ENCODE data around the gene LCK.

The LCK gene

DNA sequence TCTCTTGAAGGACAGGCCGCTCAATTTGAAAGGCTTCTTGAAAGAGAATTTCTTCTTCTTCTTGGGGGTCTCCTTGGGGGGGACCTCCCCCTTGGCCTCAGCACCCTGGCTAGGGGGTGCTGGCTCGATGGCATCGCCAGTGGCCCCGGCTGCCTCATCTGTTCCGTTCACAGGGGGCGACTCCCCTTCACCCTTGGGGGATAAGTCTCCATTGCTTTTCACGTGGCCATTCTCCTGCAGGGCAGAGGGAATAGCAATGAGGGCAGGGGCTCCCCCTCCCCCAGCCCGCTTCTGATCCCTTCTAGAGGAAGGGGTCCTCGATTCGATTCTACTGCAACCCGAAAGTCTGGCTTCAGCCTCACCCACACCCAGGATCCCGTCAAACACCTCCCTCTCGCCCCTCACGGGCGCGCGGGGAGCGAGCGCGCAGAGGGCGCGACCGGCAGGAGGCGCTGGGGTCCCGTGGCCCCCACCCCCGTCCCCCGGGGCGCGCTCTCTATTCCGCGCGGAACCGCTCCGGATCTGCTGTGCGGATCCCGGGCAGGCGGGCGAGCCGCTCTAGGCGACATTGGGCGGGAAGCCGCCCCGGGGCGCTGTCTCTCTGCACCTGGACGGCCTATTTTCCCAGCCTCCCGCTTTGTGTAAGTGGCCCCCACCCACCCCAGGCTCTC lies 83.9 kb downstream of the LCK start:
- Histone ChIP-seq H3K4me3 (ENCODE audit: insufficient read depth, low read depth, low read length) (peak overlapping the region; percentile 70), H3K4me1 (ENCODE audit: control insufficient read depth, insufficient read depth, low read length) (peaks cover 36% of the 10 kb centered on the region), H3K36me3 (ENCODE audit: control insufficient read depth, insufficient read depth, low read length) (peaks cover 37% of the 10 kb centered on the region), H3K27me3 (ENCODE audit: control insufficient read depth, insufficient read depth, low read length, poor library complexity, severe bottlenecking) (no peaks in the 10 kb centered on the region), H3K9me3 (ENCODE audit: control insufficient read depth, low read length) (no peaks in the 10 kb centered on the region), H3K27ac (ENCODE audit: insufficient read depth, low read depth, low read length, poor library complexity, severe bottlenecking) (peak overlapping the region; percentile 93)
- WGBS, 2 experiments: 0 to 1% methylated on average over 46 of the region's 46 CpGs

GRCh38 chr1:32335535-32335789 lies 84.4 kb downstream of the LCK start:
- no peaks in the 10 kb centered on the region for H3K9me3 ChIP-seq (ENCODE audit: control insufficient read depth, low read length)
- H3K36me3 ChIP-seq (ENCODE audit: control insufficient read depth, insufficient read depth, low read length): peaks cover 33% of the 10 kb centered on the region
- peaks cover 36% of the 10 kb centered on the region for H3K4me1 ChIP-seq (ENCODE audit: control insufficient read depth, insufficient read depth, low read length)
- H3K27ac ChIP-seq (ENCODE audit: insufficient read depth, low read depth, low read length, poor library complexity, severe bottlenecking): peak overlapping the region; percentile 93
- WGBS, 2 experiments: 0% methylated on average over 34 of the region's 34 CpGs
- H3K4me3 ChIP-seq (ENCODE audit: insufficient read depth, low read depth, low read length): peak overlapping the region; percentile 70
- H3K27me3 ChIP-seq (ENCODE audit: control insufficient read depth, insufficient read depth, low read length, poor library complexity, severe bottlenecking): no peaks in the 10 kb centered on the region

Measured in ectodermal cell (in vitro differentiated cells).